GM18870 (cell line): Measurements from ENCODE around the gene CFL1.

Experiments used
- ATAC-seq: cut with Tn5 transposase; IDR thresholded peaks from one replicate; pipeline ENCODE4 v1.9.1; 2021; ENCODE audit warnings: moderate library complexity; ENCODE audit not compliant: unreplicated experiment

CFL1 gene

DNA sequence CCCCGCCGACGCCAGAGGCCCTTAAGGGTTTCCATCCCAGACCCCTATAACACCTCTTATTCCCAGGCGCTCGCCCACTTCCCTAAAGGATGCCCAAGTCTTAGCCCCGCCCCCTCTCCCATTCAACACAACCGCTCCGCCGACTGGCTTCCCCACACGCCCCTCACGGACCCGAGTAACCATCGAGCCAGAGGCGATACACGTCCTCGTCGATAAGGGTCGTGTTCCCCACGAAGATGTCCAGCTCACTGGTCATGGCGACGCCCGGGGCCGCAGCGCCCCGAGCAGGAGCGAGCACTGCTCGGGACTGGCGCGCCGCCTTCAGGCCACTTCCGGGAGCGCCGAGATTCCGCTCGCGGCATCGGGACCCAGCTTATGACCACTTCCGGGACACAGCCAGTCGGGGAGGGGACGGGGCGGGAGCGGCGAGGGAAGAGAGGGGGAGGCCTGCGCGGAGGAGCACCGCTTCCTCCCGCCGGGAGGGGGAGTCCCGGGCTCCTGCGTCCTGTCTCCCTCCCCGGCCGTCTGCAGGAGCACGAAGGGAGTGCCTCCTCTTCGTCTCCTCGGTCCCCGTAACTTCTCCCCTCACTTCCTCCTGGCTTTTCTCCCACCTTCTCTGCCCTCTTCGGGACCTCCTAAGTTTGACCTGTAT lies 30.3 kb upstream of the CFL1 start, which contains the start of gene FIBP:
FIBP (minus strand) TSS at position 309 of the 652 bp plus-strand sequence; CDS start at position 256, 53 bp downstream.
- ATAC-seq = no peak

GRCh38 chr11:65887723-65888162 lies 29.8 kb upstream of the CFL1 start:
- no peak for ATAC-seq

DNA sequence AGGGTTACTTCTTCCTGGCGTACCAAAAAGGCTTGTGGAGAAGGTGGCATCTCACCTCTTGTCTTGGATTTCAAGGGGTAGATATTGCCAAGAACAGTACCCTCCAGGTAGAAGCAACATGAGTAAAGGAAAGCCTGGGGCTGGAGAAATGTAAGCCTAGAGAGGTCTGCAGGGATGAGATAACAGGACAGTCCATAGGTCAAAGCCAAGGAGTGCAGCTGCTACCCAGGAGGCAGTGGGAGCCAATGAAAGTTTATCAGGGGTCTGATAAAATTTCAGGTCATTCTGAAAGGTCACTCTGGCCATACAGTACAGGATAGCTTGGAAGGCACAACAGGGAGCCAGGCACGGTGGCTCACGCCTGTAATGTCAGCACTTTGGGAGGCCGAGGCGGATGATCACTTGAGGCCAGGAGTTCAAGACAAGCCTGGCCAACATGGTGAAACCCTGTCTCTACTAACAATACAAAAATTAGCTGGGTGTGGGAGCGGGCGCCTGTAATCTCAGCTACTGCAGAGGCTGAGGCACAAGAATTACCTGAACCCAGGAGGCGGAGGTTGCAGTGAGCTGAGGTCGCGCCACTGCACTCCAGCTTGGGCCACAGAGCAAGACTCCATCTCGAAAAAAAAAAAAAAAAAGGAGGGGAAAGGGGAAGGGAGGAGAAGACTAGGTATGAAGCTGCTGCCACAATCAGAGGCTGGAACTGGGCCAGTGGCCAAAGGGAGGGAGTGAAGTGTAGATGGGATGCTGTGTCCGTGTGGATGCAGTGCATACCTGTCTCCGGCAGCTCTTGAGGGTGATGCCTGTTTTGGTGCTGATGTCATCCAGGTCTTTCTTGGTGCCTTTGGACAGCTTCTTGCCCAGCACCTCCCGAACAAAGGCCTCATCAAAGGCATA lies 29.1 kb upstream of the CFL1 start:
- no peak for ATAC-seq

- ATAC-seq = no peak
Observed at GRCh38 chr11:65885808-65886536, 28.0 kb upstream of the CFL1 start.

DNA sequence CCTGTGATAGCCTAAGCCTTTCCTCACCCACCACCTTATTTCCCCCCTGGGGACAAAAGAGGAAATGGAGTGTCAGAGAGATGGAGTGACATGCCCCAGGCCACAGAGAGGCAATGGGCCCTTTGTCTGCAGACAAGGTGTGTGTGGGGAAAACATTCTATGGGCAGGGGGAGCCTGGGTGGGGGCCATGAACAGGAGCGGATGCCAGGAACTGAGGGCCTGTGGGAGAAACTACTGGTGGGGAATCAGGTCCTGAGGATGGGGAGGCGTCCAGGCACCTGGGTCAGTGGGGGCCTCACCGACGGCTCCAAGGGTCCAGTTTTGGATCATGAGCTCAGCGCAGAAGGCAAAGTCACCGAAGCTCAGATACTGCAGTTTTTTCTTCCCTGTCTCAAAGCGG lies 27.3 kb upstream of the CFL1 start:
- ATAC-seq = no peak

DNA sequence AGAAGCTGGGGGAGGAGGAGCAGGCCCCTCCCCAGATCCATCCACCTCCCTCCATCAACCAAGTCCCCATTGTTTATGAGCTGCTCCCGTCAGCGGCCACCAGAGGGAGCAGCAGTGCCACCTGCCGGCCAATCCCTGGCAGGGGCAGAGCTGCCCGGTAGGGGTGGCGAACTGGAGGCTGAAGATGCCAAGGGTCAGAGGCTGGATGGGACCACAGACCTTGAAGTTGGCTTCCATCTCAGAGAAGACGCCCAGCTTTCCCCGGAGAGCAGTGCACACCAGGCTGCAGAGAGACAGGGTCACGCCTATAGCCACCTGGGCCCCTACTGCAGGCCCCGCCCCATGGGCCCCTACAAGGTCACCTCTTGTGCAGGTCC lies 26.7 kb upstream of the CFL1 start:
- no peak for ATAC-seq

DNA sequence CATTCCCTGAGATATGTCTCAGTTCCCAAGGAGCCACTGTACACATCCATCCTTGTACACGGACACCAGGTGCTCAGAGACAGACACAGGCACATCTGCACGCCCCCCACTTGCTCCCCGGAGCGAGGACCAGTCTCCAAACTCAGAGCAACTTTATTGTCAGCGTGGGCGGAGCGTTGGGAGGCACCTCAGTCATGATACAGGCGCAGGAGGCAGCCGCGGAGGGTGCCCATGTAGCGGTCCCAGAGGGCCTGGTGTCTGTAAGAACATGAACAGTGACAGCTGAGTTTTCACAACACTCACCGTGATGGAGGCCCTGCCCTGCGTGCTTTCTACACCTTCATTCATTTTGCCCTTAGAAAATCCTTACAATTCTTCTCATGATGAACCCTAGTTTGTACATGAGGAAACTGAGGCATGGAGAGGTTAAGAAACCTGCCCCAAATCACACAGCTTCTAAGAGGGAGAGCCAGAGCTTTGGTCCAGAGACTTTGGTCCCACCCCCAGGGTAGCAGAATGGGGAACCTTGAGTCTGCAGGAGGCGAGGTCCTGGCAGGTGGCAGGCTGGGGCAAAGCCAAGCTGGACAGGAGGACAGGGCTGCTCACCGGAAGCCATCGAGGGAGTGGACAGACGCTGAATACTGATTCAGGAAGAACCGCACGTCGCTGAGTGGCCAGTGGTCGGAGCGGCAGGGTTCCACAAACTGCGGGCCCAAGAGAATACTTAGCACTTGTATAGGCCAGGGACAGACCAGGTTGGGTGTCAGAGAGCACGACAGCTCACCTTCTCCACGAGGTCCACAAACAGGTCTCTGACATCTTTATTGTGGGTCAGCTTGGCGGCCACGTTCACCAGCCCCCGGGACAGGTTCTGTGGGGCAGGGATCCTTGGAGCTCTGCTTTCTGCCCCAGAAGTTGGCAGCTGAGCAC lies 26.1 kb upstream of the CFL1 start:
- ATAC-seq = no peak

DNA sequence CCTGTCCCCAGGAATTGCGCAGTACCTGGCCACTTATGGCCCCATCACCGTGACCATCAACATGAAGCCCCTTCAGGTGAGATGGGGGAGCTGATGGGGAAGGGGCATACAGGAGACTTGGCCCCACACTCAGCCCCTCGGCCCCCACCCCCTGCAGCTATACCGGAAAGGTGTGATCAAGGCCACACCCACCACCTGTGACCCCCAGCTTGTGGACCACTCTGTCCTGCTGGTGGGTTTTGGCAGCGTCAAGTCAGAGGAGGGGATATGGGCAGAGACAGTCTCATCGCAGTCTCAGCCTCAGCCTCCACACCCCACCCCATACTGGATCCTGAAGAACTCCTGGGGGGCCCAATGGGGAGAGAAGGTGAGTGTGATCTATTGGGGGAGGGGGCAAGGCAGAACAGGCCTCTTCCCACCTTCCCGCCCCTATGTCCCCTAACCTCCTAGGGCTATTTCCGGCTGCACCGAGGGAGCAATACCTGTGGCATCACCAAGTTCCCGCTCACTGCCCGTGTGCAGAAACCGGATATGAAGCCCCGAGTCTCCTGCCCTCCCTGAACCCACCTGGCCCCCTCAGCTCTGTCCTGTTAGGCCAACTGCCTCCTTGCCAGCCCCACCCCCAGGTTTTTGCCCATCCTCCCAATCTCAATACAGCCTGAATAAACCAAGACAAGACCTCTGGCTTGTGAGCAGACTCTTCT lies 25.2 kb upstream of the CFL1 start:
- ATAC-seq = no peak

DNA sequence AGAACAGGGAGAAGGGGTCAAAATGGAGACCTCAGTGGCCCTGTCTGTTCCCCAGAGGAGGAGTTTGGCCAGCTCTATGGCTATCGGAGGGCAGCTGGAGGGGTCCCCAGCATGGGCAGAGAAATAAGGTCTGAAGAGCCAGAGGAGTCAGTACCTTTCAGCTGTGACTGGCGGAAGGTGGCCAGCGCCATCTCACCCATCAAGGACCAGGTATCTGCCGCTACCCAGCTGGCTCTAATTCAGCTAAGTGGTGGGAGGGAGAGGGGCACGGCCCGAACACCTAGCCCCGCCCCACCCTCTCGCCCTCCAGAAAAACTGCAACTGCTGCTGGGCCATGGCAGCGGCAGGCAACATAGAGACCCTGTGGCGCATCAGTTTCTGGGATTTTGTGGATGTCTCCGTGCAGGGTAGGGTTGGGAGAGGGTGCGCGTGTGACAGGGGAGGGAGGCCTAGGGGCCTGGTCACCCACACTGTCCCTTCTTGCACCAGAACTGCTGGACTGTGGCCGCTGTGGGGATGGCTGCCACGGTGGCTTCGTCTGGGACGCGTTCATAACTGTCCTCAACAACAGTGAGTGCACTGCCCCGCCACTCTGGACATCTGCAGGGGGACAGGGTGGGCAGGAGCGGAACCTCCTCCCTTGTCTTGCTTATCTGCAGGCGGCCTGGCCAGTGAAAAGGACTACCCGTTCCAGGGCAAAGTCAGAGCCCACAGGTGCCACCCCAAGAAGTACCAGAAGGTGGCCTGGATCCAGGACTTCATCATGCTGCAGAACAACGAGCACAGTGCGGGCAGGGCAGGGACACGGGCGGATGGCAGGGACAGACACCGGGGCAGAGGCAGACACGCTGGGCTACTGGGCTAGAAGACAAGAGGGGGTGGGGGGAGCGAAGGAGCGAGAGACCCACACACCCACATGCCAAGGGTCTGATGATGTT lies 24.4 kb upstream of the CFL1 start:
- no peak for ATAC-seq

- no peak for ATAC-seq
Observed at GRCh38 chr11:65880844-65881421, 23.0 kb upstream of the CFL1 start.

GRCh38 chr11:65880027-65880426 lies 22.0 kb upstream of the CFL1 start:
- ATAC-seq = no peak

DNA sequence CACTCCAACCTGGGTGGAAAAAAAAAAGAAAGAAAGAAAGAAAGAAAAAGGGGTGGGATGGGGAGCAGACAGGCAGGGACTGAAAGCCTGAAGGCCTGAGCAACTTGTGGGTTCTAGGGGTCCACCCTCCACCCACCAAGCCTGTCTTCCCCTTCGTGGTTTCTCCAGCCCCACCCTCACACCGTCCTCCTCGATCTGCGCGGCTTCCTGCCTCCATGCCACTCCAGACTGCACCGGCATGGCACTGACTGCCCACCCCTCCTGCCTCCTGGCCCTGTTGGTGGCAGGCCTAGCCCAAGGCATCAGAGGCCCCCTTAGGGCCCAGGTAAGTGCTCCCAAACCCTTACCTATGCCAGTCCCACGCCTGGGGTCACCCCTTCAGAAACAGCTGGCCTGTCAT lies 21.6 kb upstream of the CFL1 start, which contains the start of gene CTSW:
CTSW (plus strand) TSS at position 221 of the 400 bp plus-strand sequence; CDS start at position 239, 18 bp downstream.
- no peak for ATAC-seq

- ATAC-seq = peak; percentile 60
Observed at GRCh38 chr11:65873318-65874156, 15.6 kb upstream of the CFL1 start.

DNA sequence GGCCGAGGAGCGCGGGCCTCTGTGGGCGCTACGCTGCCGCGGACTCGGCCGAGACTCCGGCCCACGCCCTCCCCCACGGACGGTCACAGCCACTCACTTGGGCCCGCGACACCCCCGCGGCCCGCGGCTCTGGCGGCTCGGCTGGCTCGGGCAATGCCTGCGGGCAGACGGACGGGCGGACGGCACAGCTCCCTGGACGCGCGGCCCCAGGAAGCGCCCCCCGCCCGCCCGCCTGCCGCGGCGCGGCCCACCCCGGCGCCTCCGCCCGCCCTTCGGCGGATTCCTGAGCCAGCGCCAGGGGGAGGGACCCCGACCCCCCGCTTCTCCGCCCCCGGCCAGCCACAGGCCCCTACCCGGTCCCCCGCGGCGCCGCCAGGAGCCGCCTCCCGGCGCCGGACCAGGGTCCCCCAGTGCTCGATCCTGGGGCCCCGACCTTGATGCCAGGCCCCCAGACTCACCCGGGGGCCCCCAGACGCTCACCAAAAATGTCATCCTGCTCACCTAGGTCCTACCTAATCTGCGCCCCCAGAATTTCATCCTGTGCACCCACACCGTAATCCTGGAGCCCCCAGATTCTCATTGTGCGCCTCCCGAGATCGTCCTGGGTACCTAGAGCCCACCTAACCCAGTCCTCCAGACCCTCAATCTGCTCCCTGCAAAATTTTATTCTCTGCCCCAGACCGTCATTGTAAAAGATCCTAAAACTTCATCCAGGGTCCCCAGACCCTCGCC lies 14.8 kb upstream of the CFL1 start, which contains the start of gene EFEMP2:
EFEMP2 (minus strand) TSS at position 215 of the 732 bp plus-strand sequence. CDS start 446 bp downstream, outside the sequence.
- ATAC-seq = no peak

DNA sequence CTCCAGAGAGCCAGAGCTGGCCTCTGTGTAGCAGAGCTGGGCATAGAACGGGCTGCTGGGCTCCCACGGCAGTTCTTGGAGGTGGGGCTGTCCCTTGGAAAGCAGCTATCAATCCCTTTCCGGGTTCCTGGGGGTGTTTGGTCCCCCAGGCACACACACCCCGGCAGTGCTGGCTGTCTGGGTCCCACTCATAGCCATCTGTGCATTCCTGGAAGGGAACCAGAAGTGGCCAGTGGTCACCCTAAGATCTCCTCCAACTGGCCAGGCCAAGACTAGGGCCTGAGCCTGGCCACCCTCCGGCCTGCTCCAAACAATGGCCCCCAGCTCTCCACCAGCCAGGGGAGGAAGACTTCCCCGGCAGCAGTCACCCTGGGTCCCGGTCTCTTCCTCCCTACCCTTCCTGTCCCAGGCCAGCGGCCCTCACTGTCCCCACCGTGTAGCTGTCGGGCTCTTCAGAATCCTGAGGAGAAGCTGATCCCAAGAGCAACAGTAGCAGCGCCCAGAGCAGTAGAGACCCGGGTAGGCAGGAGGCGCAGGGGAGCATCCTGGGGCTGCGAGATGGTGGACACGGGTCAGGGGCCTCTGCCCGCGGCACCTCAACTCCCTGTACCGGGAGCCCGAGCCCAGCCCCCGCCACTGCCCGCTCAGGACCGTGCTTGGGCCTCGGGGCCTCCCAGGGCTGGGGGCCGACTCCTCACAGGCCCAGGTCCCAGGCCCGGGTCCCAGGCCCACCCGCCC lies 14.0 kb upstream of the CFL1 start:
- ATAC-seq = no peak
